ENCODE data around the gene RPS15.

Gene RPS15

GRCh38 chr19:1487576-1488281 lies 49.5 kb downstream of the RPS15 start:
- ATAC-seq (no peak), DNase-seq (no peak)

DNA sequence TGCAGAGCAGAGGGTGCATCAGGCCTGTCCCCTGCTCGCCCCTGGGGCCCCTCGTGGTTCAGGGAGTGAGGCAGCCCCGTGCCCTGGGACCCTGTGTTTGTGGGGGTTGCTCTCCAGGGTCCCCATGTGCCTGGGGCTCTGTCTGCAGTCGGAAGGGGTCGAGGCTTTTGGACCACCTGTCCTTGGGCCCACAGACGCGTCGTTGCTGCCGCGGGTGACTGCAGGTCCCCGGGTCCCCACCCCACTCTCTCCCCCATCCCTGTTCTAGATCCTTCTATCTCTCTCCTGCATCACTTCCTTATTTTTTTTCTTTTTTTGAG lies 50.0 kb downstream of the RPS15 start:
- ATAC-seq, result no peak
- no peak for DNase-seq

DNA sequence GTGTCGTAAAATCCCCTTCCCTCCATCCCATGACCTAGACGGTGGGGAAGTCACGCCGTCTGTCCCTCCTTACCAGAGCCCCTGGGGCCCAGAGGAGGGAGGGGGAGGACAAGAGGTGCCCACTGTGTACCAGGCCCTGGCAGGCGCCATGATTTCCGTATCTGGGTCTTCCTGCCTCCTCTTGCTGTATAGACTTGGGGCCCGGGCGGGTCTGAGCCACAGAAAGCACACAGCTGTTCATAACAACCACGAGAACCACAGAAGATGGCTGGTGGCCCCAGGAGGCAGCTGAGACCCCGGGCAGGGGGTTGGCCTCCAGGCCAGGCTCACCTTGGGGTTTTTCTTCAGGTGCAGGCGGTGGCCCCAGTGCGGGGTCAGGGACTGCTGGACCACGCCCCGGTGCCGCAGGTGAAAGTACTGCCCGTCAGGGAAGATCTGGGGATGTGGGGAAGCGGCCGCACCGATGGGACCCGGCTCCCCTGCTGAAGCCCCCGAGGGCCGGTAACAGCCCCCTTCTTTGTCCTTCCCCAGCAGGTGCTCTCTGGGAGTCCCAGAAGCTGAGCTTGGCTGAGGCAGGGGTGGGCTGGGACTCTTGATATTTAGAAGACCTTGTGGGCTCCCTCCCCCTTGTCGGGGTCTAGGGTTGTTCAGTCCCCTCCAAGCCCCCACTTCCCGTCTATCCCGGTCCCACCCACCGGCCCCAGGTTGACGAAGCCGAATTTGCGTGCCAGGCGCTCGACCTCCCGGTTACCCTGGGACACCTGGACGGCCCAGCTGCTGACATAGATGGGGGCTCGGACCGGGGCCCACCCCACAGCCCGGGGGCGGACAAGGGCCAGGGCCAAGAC lies 51.5 kb downstream of the RPS15 start:
- no peak for ATAC-seq
- DNase-seq, result no peak
